OCI-LY7 (cell line): Measurements from ENCODE around the gene KDM2A.

ENCODE experiments used
- CTCF ChIP-seq: fragments of 200-600 bp; sonication (generic); conservative IDR thresholded peaks from 2 replicates; pipeline ENCODE4 v1.5.1; 2014; ENCODE audit warnings: mild to moderate bottlenecking, antibody characterized with exemption, low read length, moderate library complexity, mixed read lengths
- EZH2phosphoT487 ChIP-seq: fragments of 200-600 bp; sonication (generic); IDR thresholded peaks from 2 replicates; pipeline ENCODE4 v1.6.1; 2018; ENCODE audit warnings: low read depth, borderline replicate concordance, mild to moderate bottlenecking, mixed run types, antibody characterized with exemption, low read length, moderate library complexity, mixed read lengths

GRCh38 chr11:67245046-67245445, 126.0 kb downstream of the KDM2A start:
- no peak for TF ChIP-seq CTCF
- TF ChIP-seq EZH2phosphoT487: no peak
